ENCODE results near the gene TEF.

The TEF gene

DNA sequence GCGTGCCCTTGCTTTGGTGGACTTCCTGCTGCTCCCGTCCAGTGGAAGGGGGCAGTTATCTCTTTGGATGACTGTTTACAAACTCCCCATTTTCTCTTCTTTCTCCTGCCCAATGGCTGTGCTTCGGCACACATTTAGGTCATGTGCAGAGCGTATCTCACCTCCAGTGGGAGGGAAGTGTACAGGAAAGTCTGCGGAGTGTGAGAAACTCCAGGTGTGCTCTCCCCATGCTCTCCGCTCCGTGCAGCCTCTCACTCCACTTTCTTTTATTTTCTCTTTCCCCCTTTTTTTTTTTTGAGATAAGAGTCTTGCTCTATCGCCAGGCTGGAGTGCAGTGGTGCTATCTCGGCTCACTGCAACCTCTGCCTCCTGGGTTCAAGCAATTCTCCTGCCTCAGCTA lies 11.9 kb upstream of the TEF start:
- no peak for ATAC-seq
- TF ChIP-seq SNAI2 (CRISPR knock-in tag; IDR thresholded peaks at IDR 0.05) = no peak
- TF ChIP-seq, protein P1, sequence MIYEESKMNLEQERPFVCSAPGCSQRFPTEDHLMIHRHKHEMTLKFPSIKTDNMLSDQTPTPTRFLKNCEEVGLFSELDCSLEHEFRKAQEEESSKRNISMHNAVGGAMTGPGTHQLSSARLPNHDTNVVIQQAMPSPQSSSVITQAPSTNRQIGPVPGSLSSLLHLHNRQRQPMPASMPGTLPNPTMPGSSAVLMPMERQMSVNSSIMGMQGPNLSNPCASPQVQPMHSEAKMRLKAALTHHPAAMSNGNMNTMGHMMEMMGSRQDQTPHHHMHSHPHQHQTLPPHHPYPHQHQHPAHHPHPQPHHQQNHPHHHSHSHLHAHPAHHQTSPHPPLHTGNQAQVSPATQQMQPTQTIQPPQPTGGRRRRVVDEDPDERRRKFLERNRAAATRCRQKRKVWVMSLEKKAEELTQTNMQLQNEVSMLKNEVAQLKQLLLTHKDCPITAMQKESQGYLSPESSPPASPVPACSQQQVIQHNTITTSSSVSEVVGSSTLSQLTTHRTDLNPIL (CRISPR knock-in tag; IDR thresholded peaks at IDR 0.05; ENCODE audit: low read depth) = no peak
- TF ChIP-seq PPARA (CRISPR knock-in tag; IDR thresholded peaks at IDR 0.05; ENCODE audit: borderline replicate concordance) = no peak
- TF ChIP-seq ZNF70 (CRISPR knock-in tag; IDR thresholded peaks at IDR 0.05) = no peak
- no peak for TF ChIP-seq BACH2 (CRISPR knock-in tag; IDR thresholded peaks at IDR 0.05; ENCODE audit: borderline replicate concordance)
- TF ChIP-seq, protein P2, sequence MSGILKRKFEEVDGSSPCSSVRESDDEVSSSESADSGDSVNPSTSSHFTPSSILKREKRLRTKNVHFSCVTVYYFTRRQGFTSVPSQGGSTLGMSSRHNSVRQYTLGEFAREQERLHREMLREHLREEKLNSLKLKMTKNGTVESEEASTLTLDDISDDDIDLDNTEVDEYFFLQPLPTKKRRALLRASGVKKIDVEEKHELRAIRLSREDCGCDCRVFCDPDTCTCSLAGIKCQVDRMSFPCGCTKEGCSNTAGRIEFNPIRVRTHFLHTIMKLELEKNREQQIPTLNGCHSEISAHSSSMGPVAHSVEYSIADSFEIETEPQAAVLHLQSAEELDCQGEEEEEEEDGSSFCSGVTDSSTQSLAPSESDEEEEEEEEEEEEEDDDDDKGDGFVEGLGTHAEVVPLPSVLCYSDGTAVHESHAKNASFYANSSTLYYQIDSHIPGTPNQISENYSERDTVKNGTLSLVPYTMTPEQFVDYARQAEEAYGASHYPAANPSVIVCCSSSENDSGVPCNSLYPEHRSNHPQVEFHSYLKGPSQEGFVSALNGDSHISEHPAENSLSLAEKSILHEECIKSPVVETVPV (CRISPR knock-in tag; IDR thresholded peaks at IDR 0.05) = no peak
- no peak for TF ChIP-seq RARB (CRISPR knock-in tag; IDR thresholded peaks at IDR 0.05)
- no peak for TF ChIP-seq ZFP30 (CRISPR knock-in tag; IDR thresholded peaks at IDR 0.05)
- no peak for TF ChIP-seq GLIS3 (CRISPR knock-in tag; IDR thresholded peaks at IDR 0.05)
- TF ChIP-seq ZNF8 (CRISPR knock-in tag; IDR thresholded peaks at IDR 0.05) = no peak

DNA sequence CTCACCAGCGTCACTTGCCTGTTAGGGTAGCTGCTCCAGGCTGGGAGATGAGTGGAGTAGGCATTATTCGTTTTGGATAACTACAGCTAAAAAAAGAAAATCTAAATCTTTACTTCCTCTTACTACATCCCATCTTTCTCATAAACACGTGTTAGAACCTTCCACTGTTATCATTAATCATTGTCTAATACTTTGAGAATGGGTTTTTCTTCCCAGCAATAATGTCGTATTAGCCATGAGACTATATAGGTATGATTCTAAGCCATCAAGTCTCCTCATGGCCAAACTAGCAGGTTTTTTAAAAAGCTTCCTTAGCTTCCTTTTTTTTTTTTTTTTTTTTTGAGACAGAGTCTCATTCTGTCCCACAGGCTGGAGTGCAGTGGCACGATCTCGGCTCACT lies 3.9 kb upstream of the TEF start:
- ATAC-seq = no peak
- no peak for TF ChIP-seq GLIS3 (CRISPR knock-in tag; IDR thresholded peaks at IDR 0.05)
- TF ChIP-seq, protein P3, sequence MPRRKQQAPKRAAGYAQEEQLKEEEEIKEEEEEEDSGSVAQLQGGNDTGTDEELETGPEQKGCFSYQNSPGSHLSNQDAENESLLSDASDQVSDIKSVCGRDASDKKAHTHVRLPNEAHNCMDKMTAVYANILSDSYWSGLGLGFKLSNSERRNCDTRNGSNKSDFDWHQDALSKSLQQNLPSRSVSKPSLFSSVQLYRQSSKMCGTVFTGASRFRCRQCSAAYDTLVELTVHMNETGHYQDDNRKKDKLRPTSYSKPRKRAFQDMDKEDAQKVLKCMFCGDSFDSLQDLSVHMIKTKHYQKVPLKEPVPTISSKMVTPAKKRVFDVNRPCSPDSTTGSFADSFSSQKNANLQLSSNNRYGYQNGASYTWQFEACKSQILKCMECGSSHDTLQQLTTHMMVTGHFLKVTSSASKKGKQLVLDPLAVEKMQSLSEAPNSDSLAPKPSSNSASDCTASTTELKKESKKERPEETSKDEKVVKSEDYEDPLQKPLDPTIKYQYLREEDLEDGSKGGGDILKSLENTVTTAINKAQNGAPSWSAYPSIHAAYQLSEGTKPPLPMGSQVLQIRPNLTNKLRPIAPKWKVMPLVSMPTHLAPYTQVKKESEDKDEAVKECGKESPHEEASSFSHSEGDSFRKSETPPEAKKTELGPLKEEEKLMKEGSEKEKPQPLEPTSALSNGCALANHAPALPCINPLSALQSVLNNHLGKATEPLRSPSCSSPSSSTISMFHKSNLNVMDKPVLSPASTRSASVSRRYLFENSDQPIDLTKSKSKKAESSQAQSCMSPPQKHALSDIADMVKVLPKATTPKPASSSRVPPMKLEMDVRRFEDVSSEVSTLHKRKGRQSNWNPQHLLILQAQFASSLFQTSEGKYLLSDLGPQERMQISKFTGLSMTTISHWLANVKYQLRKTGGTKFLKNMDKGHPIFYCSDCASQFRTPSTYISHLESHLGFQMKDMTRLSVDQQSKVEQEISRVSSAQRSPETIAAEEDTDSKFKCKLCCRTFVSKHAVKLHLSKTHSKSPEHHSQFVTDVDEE (CRISPR knock-in tag; IDR thresholded peaks at IDR 0.05) = no peak
- TF ChIP-seq, protein P4, sequence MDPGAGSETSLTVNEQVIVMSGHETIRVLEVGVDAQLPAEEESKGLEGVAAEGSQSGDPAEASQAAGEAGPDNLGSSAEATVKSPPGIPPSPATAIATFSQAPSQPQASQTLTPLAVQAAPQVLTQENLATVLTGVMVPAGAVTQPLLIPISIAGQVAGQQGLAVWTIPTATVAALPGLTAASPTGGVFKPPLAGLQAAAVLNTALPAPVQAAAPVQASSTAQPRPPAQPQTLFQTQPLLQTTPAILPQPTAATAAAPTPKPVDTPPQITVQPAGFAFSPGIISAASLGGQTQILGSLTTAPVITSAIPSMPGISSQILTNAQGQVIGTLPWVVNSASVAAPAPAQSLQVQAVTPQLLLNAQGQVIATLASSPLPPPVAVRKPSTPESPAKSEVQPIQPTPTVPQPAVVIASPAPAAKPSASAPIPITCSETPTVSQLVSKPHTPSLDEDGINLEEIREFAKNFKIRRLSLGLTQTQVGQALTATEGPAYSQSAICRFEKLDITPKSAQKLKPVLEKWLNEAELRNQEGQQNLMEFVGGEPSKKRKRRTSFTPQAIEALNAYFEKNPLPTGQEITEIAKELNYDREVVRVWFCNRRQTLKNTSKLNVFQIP (CRISPR knock-in tag; IDR thresholded peaks at IDR 0.05; ENCODE audit: borderline replicate concordance, low read depth) = no peak
- TF ChIP-seq OSR1 (CRISPR knock-in tag; IDR thresholded peaks at IDR 0.05) = no peak
- TF ChIP-seq CSDC2 (CRISPR knock-in tag; IDR thresholded peaks at IDR 0.05) = no peak
- no peak for TF ChIP-seq PPARA (CRISPR knock-in tag; IDR thresholded peaks at IDR 0.05; ENCODE audit: borderline replicate concordance)
- no peak for TF ChIP-seq ZNF8 (CRISPR knock-in tag; IDR thresholded peaks at IDR 0.05)
- no peak for TF ChIP-seq TOX (CRISPR knock-in tag; IDR thresholded peaks at IDR 0.05; ENCODE audit: borderline replicate concordance)
- TF ChIP-seq, protein P1 (CRISPR knock-in tag; IDR thresholded peaks at IDR 0.05; ENCODE audit: low read depth) = no peak
- TF ChIP-seq, protein P5, sequence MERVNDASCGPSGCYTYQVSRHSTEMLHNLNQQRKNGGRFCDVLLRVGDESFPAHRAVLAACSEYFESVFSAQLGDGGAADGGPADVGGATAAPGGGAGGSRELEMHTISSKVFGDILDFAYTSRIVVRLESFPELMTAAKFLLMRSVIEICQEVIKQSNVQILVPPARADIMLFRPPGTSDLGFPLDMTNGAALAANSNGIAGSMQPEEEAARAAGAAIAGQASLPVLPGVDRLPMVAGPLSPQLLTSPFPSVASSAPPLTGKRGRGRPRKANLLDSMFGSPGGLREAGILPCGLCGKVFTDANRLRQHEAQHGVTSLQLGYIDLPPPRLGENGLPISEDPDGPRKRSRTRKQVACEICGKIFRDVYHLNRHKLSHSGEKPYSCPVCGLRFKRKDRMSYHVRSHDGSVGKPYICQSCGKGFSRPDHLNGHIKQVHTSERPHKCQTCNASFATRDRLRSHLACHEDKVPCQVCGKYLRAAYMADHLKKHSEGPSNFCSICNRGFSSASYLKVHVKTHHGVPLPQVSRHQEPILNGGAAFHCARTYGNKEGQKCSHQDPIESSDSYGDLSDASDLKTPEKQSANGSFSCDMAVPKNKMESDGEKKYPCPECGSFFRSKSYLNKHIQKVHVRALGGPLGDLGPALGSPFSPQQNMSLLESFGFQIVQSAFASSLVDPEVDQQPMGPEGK (CRISPR knock-in tag; IDR thresholded peaks at IDR 0.05; ENCODE audit: borderline replicate concordance) = no peak
- TF ChIP-seq ESRRG (CRISPR knock-in tag; IDR thresholded peaks at IDR 0.05) = no peak
- no peak for TF ChIP-seq ZNF70 (CRISPR knock-in tag; IDR thresholded peaks at IDR 0.05)
- TF ChIP-seq ISL1 (CRISPR knock-in tag; IDR thresholded peaks at IDR 0.05) = no peak
- TF ChIP-seq, protein P2 (CRISPR knock-in tag; IDR thresholded peaks at IDR 0.05) = no peak

All from SK-N-SH treated with all-trans-retinoic acid at 6 μM for 48 hours (cell line).